Vagina (tissue), 2 donors: ENCODE results near the gene TFDP2. TPM values are rescaled to one million over a fixed set of nuclear protein-coding genes. Genes with fewer than 3 reads are reported as not detected.

ENCODE experiments used
- DNase-seq, 2 donors: peaks; one replicate each; pipeline ENCODE4 v3.0.0-alpha.2; 2017; ENCODE audit errors: extremely low spot score in 2 of 2
- H3K27ac ChIP-seq: fragments of 200-600 bp; sonication (generic); one replicate; pipeline ENCODE4 v1.5.1; 2019
- H3K27me3 ChIP-seq: fragments of 200-600 bp; sonication (generic); one replicate; pipeline ENCODE4 v1.5.1; 2019
- H3K36me3 ChIP-seq, 2 donors: fragments of 200-600 bp; sonication (generic); one replicate each; pipeline ENCODE4 v1.5.1; 2017 to 2019
- H3K4me1 ChIP-seq: fragments of 200-600 bp; sonication (generic); one replicate; pipeline ENCODE4 v1.5.1; 2019
- H3K4me3 ChIP-seq, 2 donors: fragments of 200-600 bp; sonication (generic); 1 replicate in 1 of 2; 2 replicates in 1 of 2; pipeline ENCODE4 v1.5.1; 2016 to 2019
- H3K9me3 ChIP-seq: fragments of 200-600 bp; sonication (generic); one replicate; pipeline ENCODE4 v1.5.1; 2019
- CTCF ChIP-seq, 3 experiments: fragments of 450-650 bp in 2 of 3; fragments of 200-600 bp in 1 of 3; sonication (generic) in 1 of 3; IDR thresholded peaks; one replicate each; pipeline ENCODE4 v1.5.1; 2017 to 2019; ENCODE audit warnings: antibody characterized with exemption in 3 of 3, mild to moderate bottlenecking in 2 of 3, moderate library complexity in 2 of 3
- POLR2A ChIP-seq, 2 donors: fragments of 450-650 bp; IDR thresholded peaks; one replicate each; pipeline ENCODE4 v1.6.1; 2017; ENCODE audit warnings: antibody characterized with exemption in 2 of 2, mild to moderate bottlenecking in 2 of 2, moderate library complexity in 2 of 2
- POLR2AphosphoS5 ChIP-seq, 2 donors: sonication (generic); formaldehyde crosslinking; IDR thresholded peaks; one replicate each; pipeline ENCODE4 v1.9.0; 2017; ENCODE audit warnings: antibody characterized with exemption in 2 of 2, mild to moderate bottlenecking in 2 of 2, low read depth in 1 of 2; ENCODE audit not compliant: insufficient read depth in 1 of 2
- intact Hi-C: fragments of 100-400 bp; cut with DNase I; formaldehyde crosslinking; loops from one replicate; pipeline ENCODE4 v1.15.1; 2023
- total RNA-seq: library from RNA; depleted of rRNA; stranded (reverse); fragments of >200 nt; gene quantifications from one replicate; pipeline ENCODE4 v1.2.3, GENCODE V29; 2016

TFDP2 gene
- total RNA-seq, 1 donor from 2014 or later: 24.8 TPM

GRCh38 chr3:142004025-142004424 lies 145.3 kb downstream of the TFDP2 start:
- H3K36me3 ChIP-seq: no peaks in the 10 kb centered on the region
- H3K27me3 ChIP-seq: no peaks in the 10 kb centered on the region
- DNase-seq: no peak
- intact Hi-C loops: no loop called here
- H3K4me1 ChIP-seq: no peaks in the 10 kb centered on the region
- H3K9me3 ChIP-seq: no peaks in the 10 kb centered on the region
- no peak overlapping the region for H3K27ac ChIP-seq
- no peak overlapping the region for H3K4me3 ChIP-seq
- no peak for TF ChIP-seq POLR2AphosphoS5 (IDR thresholded peaks at IDR 0.05; ENCODE audit: insufficient read depth in 1 of 2, low read depth in 1 of 2)
- no peak for TF ChIP-seq CTCF (IDR thresholded peaks at IDR 0.05)
- no peak for TF ChIP-seq POLR2A (IDR thresholded peaks at IDR 0.05)

GRCh38 chr3:142003291-142003690 lies 146.1 kb downstream of the TFDP2 start:
- H3K4me1 ChIP-seq: no peaks in the 10 kb centered on the region
- no peak for DNase-seq
- H3K27me3 ChIP-seq: no peaks in the 10 kb centered on the region
- no peak overlapping the region for H3K27ac ChIP-seq
- TF ChIP-seq POLR2A (IDR thresholded peaks at IDR 0.05) (no peak), POLR2AphosphoS5 (IDR thresholded peaks at IDR 0.05; ENCODE audit: insufficient read depth in 1 of 2, low read depth in 1 of 2) (no peak), CTCF (IDR thresholded peaks at IDR 0.05) (no peak)
- no peaks in the 10 kb centered on the region for H3K9me3 ChIP-seq
- intact Hi-C loops: no loop called here
- no peak overlapping the region for H3K4me3 ChIP-seq
- no peaks in the 10 kb centered on the region for H3K36me3 ChIP-seq

GRCh38 chr3:142000325-142000870 lies 148.9 kb downstream of the TFDP2 start:
- intact Hi-C loops: no loop called here
- no peaks in the 10 kb centered on the region for H3K9me3 ChIP-seq

GRCh38 chr3:141998669-141999290 lies 150.6 kb downstream of the TFDP2 start:
- Histone ChIP-seq H3K36me3 (no peaks in the 10 kb centered on the region), H3K27ac (no peak overlapping the region), H3K27me3 (no peaks in the 10 kb centered on the region), H3K4me3 (no peak overlapping the region), H3K4me1 (no peaks in the 10 kb centered on the region), H3K9me3 (no peaks in the 10 kb centered on the region)
- DNase-seq: no peak
- TF ChIP-seq CTCF (IDR thresholded peaks at IDR 0.05) (peak in 2 of 3 experiments; percentile 7 to 54), POLR2A (IDR thresholded peaks at IDR 0.05) (no peak)
- intact Hi-C loops: no loop called here

More at GRCh38 chr3:142000325-142000870, 148.9 kb downstream of the TFDP2 start:
- DNase-seq: no peak
- TF ChIP-seq CTCF (IDR thresholded peaks at IDR 0.05): no peak
- no peak for TF ChIP-seq POLR2AphosphoS5 (IDR thresholded peaks at IDR 0.05; ENCODE audit: insufficient read depth in 1 of 2, low read depth in 1 of 2)
- no peak for TF ChIP-seq POLR2A (IDR thresholded peaks at IDR 0.05)
- H3K27ac ChIP-seq: no peak overlapping the region
- no peak overlapping the region for H3K4me3 ChIP-seq
- no peaks in the 10 kb centered on the region for H3K36me3 ChIP-seq
- no peaks in the 10 kb centered on the region for H3K27me3 ChIP-seq
- H3K4me1 ChIP-seq: no peaks in the 10 kb centered on the region

DNA sequence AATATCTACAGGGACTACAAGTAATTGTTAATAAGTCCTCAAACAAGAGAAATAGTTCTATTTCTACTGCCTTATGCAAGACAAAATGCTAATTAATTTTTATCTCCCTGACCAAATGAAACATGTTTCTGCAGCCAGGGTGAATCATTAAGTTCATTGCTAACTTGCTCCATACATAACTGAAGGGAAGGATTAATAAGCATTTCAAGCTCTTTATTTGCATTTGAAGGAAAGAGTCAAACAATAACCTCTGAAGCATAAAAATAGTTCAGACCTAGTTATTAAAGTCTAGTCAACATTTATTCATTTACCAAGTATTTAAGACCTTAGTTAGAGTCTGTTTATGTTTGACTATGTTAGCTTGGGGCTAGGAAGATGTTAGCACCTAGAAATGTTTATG lies 152.9 kb downstream of the TFDP2 start:
- DNase-seq: no peak
- Histone ChIP-seq H3K4me3 (no peak overlapping the region), H3K27ac (no peak overlapping the region), H3K9me3 (no peaks in the 10 kb centered on the region), H3K36me3 (no peaks in the 10 kb centered on the region), H3K27me3 (no peaks in the 10 kb centered on the region), H3K4me1 (no peaks in the 10 kb centered on the region)
- intact Hi-C loops: no loop called here
- no peak for TF ChIP-seq POLR2AphosphoS5 (IDR thresholded peaks at IDR 0.05; ENCODE audit: insufficient read depth in 1 of 2, low read depth in 1 of 2)
- TF ChIP-seq POLR2A (IDR thresholded peaks at IDR 0.05): no peak
- no peak for TF ChIP-seq CTCF (IDR thresholded peaks at IDR 0.05)
